H9 (cell line): ENCODE measurements around the gene SLC34A2. TPM values are rescaled to one million over a fixed set of nuclear protein-coding genes. Genes with fewer than 3 reads are reported as not detected.

Source experiments
- DNase-seq: peaks from one replicate; pipeline ENCODE4 v3.0.0-alpha.2; 2017
- H2AFZ ChIP-seq: one replicate; pipeline ENCODE4 v1.6.1; 2013; ENCODE audit warnings: mild to moderate bottlenecking, low read length, control low read depth, moderate library complexity
- H2AK5ac ChIP-seq: 2 replicates; pipeline ENCODE4 v1.6.1; 2013; ENCODE audit warnings: low read length, control low read depth, mixed read lengths; ENCODE audit not compliant: insufficient read length
- H2BK120ac ChIP-seq: one replicate; pipeline ENCODE4 v1.6.1; 2013; ENCODE audit warnings: low read depth, mild to moderate bottlenecking, low read length, control low read depth, inconsistent platforms; ENCODE audit not compliant: poor library complexity, severe bottlenecking
- H2BK12ac ChIP-seq: 2 replicates; pipeline ENCODE4 v1.6.1; 2013; ENCODE audit warnings: low read length, control low read depth, mixed read lengths, low read depth; ENCODE audit not compliant: insufficient read length
- H2BK15ac ChIP-seq: 2 replicates; pipeline ENCODE4 v1.6.1; 2013; ENCODE audit warnings: low read depth, low read length, control low read depth
- H2BK20ac ChIP-seq: one replicate; pipeline ENCODE4 v1.6.1; 2013; ENCODE audit warnings: low read depth, mild to moderate bottlenecking, low read length, control low read depth, inconsistent platforms; ENCODE audit not compliant: poor library complexity, severe bottlenecking
- H2BK5ac ChIP-seq: 2 replicates; pipeline ENCODE4 v1.6.1; 2013; ENCODE audit warnings: low read length, control low read depth, mixed read lengths; ENCODE audit not compliant: insufficient read length
- H3K14ac ChIP-seq: 2 replicates; pipeline ENCODE4 v1.6.1; 2013; ENCODE audit warnings: low read length, control low read depth; ENCODE audit not compliant: insufficient read depth
- H3K18ac ChIP-seq: 2 replicates; pipeline ENCODE4 v1.6.1; 2013; ENCODE audit warnings: low read depth, mild to moderate bottlenecking, mixed read lengths, low read length, control low read depth; ENCODE audit not compliant: insufficient read length
- H3K23ac ChIP-seq: 2 replicates; pipeline ENCODE4 v1.6.1; 2013; ENCODE audit warnings: low read length, control low read depth, mixed read lengths, low read depth; ENCODE audit not compliant: insufficient read length
- H3K23me2 ChIP-seq: 2 replicates; pipeline ENCODE4 v1.6.1; 2013; ENCODE audit warnings: low read depth, mild to moderate bottlenecking, mixed read lengths, low read length, control low read depth; ENCODE audit not compliant: insufficient read length, poor library complexity, severe bottlenecking
- H3K27ac ChIP-seq: 2 replicates; pipeline ENCODE4 v1.5.1; 2013; ENCODE audit warnings: low read length, control low read depth, mixed read lengths, low read depth; ENCODE audit not compliant: insufficient read length
- H3K27me3 ChIP-seq: 2 replicates; pipeline ENCODE4 v1.6.1; 2013; ENCODE audit warnings: low read length, control low read depth, inconsistent platforms; ENCODE audit not compliant: insufficient read depth
- H3K4ac ChIP-seq: 2 replicates; pipeline ENCODE4 v1.6.1; 2013; ENCODE audit warnings: low read depth, mild to moderate bottlenecking, control low read depth, inconsistent platforms, low read length, moderate library complexity
- H3K4me1 ChIP-seq: 2 replicates; pipeline ENCODE4 v1.6.1; 2013; ENCODE audit warnings: low read length, control low read depth, inconsistent platforms; ENCODE audit not compliant: insufficient read depth
- H3K4me2 ChIP-seq: 2 replicates; pipeline ENCODE4 v1.6.1; 2013; ENCODE audit warnings: low read length, control low read depth, mixed read lengths; ENCODE audit not compliant: insufficient read length, insufficient read depth
- H3K56ac ChIP-seq: 2 replicates; pipeline ENCODE4 v1.6.1; 2013; ENCODE audit warnings: low read depth, mild to moderate bottlenecking, mixed read lengths, low read length, control low read depth; ENCODE audit not compliant: insufficient read length
- H3K79me1 ChIP-seq: 2 replicates; pipeline ENCODE4 v1.6.1; 2013; ENCODE audit warnings: low read depth, mild to moderate bottlenecking, moderate library complexity, low read length, control low read depth, inconsistent platforms; ENCODE audit not compliant: insufficient read depth, poor library complexity, severe bottlenecking
- H3K79me2 ChIP-seq: 2 replicates; pipeline ENCODE4 v1.6.1; 2013; ENCODE audit warnings: low read length, control low read depth, inconsistent platforms; ENCODE audit not compliant: insufficient read depth
- H3K9ac ChIP-seq: 2 replicates; pipeline ENCODE4 v1.6.1; 2013; ENCODE audit warnings: low read length, control low read depth, mixed read lengths; ENCODE audit not compliant: insufficient read length; ENCODE audit errors: extremely low read depth
- H3K9me3 ChIP-seq: one replicate; pipeline ENCODE4 v1.6.1; 2013; ENCODE audit warnings: low read depth, low read length, inconsistent platforms; ENCODE audit not compliant: control insufficient read depth
- H3T11ph ChIP-seq: one replicate; pipeline ENCODE4 v1.6.1; 2013; ENCODE audit warnings: mild to moderate bottlenecking, low read length, control low read depth, inconsistent platforms
- H4K20me1 ChIP-seq: one replicate; pipeline ENCODE4 v1.6.1; 2013; ENCODE audit not compliant: control insufficient read depth, insufficient read length, insufficient read depth
- H4K5ac ChIP-seq: 2 replicates; pipeline ENCODE4 v1.6.1; 2013; ENCODE audit warnings: low read depth, mild to moderate bottlenecking, mixed read lengths, low read length, control low read depth; ENCODE audit not compliant: insufficient read length
- H4K8ac ChIP-seq: replicated peaks from 2 replicates; pipeline ENCODE4 v1.6.1; 2013; ENCODE audit warnings: low read length, control low read depth, mixed read lengths, low read depth; ENCODE audit not compliant: insufficient read length
- H4K91ac ChIP-seq: 2 replicates; pipeline ENCODE4 v1.6.1; 2013; ENCODE audit warnings: low read depth, mild to moderate bottlenecking, moderate library complexity, mixed read lengths, low read length, control low read depth; ENCODE audit not compliant: insufficient read length
- H3K27ac Mint-ChIP-seq, 3 experiments: 2 replicates in 2 of 3; 3 replicates in 1 of 3; pipeline ENCODE4 v1.8.0; 2020 to 2021; ENCODE audit warnings: mixed read lengths in 3 of 3, mild to moderate bottlenecking in 1 of 3, moderate library complexity in 1 of 3
- H3K27me3 Mint-ChIP-seq: 2 replicates; pipeline ENCODE4 v1.8.0; 2021; ENCODE audit warnings: low read depth, mild to moderate bottlenecking, moderate library complexity, mixed read lengths
- H3K36me3 Mint-ChIP-seq, 3 experiments: 2 replicates in 2 of 3; 3 replicates in 1 of 3; pipeline ENCODE4 v1.8.0; 2020 to 2021; ENCODE audit warnings: low read depth in 3 of 3, mixed read lengths in 3 of 3; ENCODE audit not compliant: insufficient read depth in 1 of 3
- H3K4me1 Mint-ChIP-seq, 2 experiments: 2 replicates each; pipeline ENCODE4 v1.8.0; 2020; ENCODE audit warnings: mixed read lengths in 2 of 2
- H3K4me3 Mint-ChIP-seq, 2 experiments: 2 replicates in 1 of 2; 3 replicates in 1 of 2; pipeline ENCODE4 v1.8.0; 2020 to 2021; ENCODE audit warnings: mild to moderate bottlenecking in 2 of 2, mixed read lengths in 2 of 2, moderate library complexity in 1 of 2
- H3K9me3 Mint-ChIP-seq, 2 experiments: 2 replicates in 1 of 2; 3 replicates in 1 of 2; pipeline ENCODE4 v1.8.0; 2020; ENCODE audit warnings: mild to moderate bottlenecking in 2 of 2, mixed read lengths in 2 of 2, moderate library complexity in 1 of 2
- CTCF ChIP-seq: fragments of 200-600 bp; sonication (generic); conservative IDR thresholded peaks from 3 replicates; pipeline ENCODE4 v1.8.0; 2021; ENCODE audit warnings: antibody characterized with exemption, mild to moderate bottlenecking
- WGBS: extraction: QIAGEN DNeasy Blood & Tissue Kit; methylation state at CpG from one replicate; pipeline ENCODE4 v1.1.7; 2013; ENCODE audit warnings: missing lambda C conversion rate, low lambda C conversion rate, mixed read lengths; ENCODE audit not compliant: insufficient read length; ENCODE audit errors: extremely low coverage; 5-methylcytosine and 5-hydroxymethylcytosine counted together
- total RNA-seq: library from RNA; stranded (reverse); gene quantifications from 2 replicates; pipeline ENCODE4 v1.2.1, GENCODE V29; 2021

The SLC34A2 gene
- total RNA-seq, 1 experiment from 2014 or later = 0.57 TPM

GRCh38 chr4:25702848-25703247 is 47.2 kb downstream of the SLC34A2 start:
- no peak overlapping the region for H2BK20ac ChIP-seq
- H3K23ac ChIP-seq = no peak overlapping the region
- no peaks in the 10 kb centered on the region; a peak in 1 of 7 replicates for H3K36me3 Mint-ChIP-seq
- no peak overlapping the region for H3K14ac ChIP-seq
- H4K8ac ChIP-seq = no peak overlapping the region
- H3K79me2 ChIP-seq = no peaks in the 10 kb centered on the region
- no peak overlapping the region for H2AK5ac ChIP-seq
- DNase-seq = no peak
- H3K4me1 ChIP-seq = no peaks in the 10 kb centered on the region
- H3K23me2 ChIP-seq = no peaks in the 10 kb centered on the region
- H3K9me3 Mint-ChIP-seq = peaks cover 0 to 2% of the 10 kb centered on the region in 2 experiments; a peak in 2 of 5 replicates
- TF ChIP-seq CTCF = 0 out of 3 replicates have a peak, but pooled peaks have one; percentile 20
- H3K79me1 ChIP-seq = no peaks in the 10 kb centered on the region
- H3K27me3 ChIP-seq = no peaks in the 10 kb centered on the region
- H3K27ac ChIP-seq = no peak overlapping the region
- H2BK12ac ChIP-seq = no peak overlapping the region
- H3T11ph ChIP-seq = no peak overlapping the region
- H3K27me3 Mint-ChIP-seq = no peaks in the 10 kb centered on the region
- no peaks in the 10 kb centered on the region for H3K9me3 ChIP-seq
- H3K4me3 Mint-ChIP-seq = no peak overlapping the region
- no peak overlapping the region for H2BK5ac ChIP-seq
- H3K4ac ChIP-seq = no peak overlapping the region
- H3K18ac ChIP-seq = no peak overlapping the region
- H3K9ac ChIP-seq = no peak overlapping the region
- no peak overlapping the region for H2AFZ ChIP-seq
- no peak overlapping the region for H2BK120ac ChIP-seq
- no peaks in the 10 kb centered on the region for H3K4me1 Mint-ChIP-seq
- no peak overlapping the region for H3K56ac ChIP-seq
- whole genome bisulfite sequencing = no CpG with 5 or more reads among the region's 5 CpGs
- H3K27ac Mint-ChIP-seq = no peak overlapping the region
- H4K5ac ChIP-seq = no peak overlapping the region
- no peak overlapping the region for H2BK15ac ChIP-seq
- no peak overlapping the region for H3K4me2 ChIP-seq
- no peak overlapping the region for H4K91ac ChIP-seq
- H4K20me1 ChIP-seq = no peaks in the 10 kb centered on the region
